ENCODE measurements around the gene XXYLT1.
"Not testable (repeated sequence)": the region's sequence is repeated elsewhere in the genome, so short reads cannot be mapped to it uniquely, and the experiment has no call there.

The XXYLT1 gene

GRCh38 chr3:195249858-195250464, 21.0 kb downstream of the XXYLT1 start:
- no peak for DNase-seq

GRCh38 chr3:195249057-195249770, 21.7 kb downstream of the XXYLT1 start:
- no peak for DNase-seq

- no peak for DNase-seq
Measured at GRCh38 chr3:195248281-195248680, 22.7 kb downstream of the XXYLT1 start.

- no peak for DNase-seq
Measured at GRCh38 chr3:195247863-195248189, 23.1 kb downstream of the XXYLT1 start.

- no peak for DNase-seq
Measured at GRCh38 chr3:195247086-195247862, 23.7 kb downstream of the XXYLT1 start.

GRCh38 chr3:195246581-195246995, 24.4 kb downstream of the XXYLT1 start:
- DNase-seq = no peak

- no peak for DNase-seq
Measured at GRCh38 chr3:195245531-195245951, 25.4 kb downstream of the XXYLT1 start.

- DNase-seq = no peak
Measured at GRCh38 chr3:195241592-195242355, 29.2 kb downstream of the XXYLT1 start.

- DNase-seq = no peak
Measured at GRCh38 chr3:195240939-195241338, 30.0 kb downstream of the XXYLT1 start.

GRCh38 chr3:195240171-195240701, 30.7 kb downstream of the XXYLT1 start:
- DNase-seq = no peak

- DNase-seq = no peak
Measured at GRCh38 chr3:195239121-195239520, 31.8 kb downstream of the XXYLT1 start.

- DNase-seq = no peak
Measured at GRCh38 chr3:195238586-195239118, 32.3 kb downstream of the XXYLT1 start.

GRCh38 chr3:195238081-195238571, 32.8 kb downstream of the XXYLT1 start:
- DNase-seq = no peak

- DNase-seq = no peak
Measured at GRCh38 chr3:195236801-195237570, 34.0 kb downstream of the XXYLT1 start.

GRCh38 chr3:195236076-195236798, 34.7 kb downstream of the XXYLT1 start:
- DNase-seq = no peak

GRCh38 chr3:195230244-195230643, 40.7 kb downstream of the XXYLT1 start:
- DNase-seq = no peak

- not testable (repeated sequence) for DNase-seq
Measured at GRCh38 chr3:195228886-195229285, 42.1 kb downstream of the XXYLT1 start.

- no peak for DNase-seq
Measured at GRCh38 chr3:195227871-195228270, 43.1 kb downstream of the XXYLT1 start.

GRCh38 chr3:195226900-195227447, 44.0 kb downstream of the XXYLT1 start:
- no peak for DNase-seq

GRCh38 chr3:195226445-195226844, 44.5 kb downstream of the XXYLT1 start:
- no peak for DNase-seq
